GM12875 (cell line): ENCODE measurements around the gene STX7.

Experiments used
- H3K4me3 ChIP-seq: one replicate; pipeline ENCODE4 v1.5.1; 2011; ENCODE audit warnings: low read depth, low read length, control low read depth
- CTCF ChIP-seq: IDR thresholded peaks from 2 replicates; pipeline ENCODE4 v1.5.1; 2011; ENCODE audit warnings: low read depth, mild to moderate bottlenecking, control low read depth, inconsistent platforms, low read length, moderate library complexity, borderline replicate concordance; ENCODE audit not compliant: insufficient read depth

The STX7 gene

GRCh38 chr6:132496519-132497180 lies 16.3 kb downstream of the STX7 start:
- TF ChIP-seq CTCF = no peak

GRCh38 chr6:132495604-132496079 lies 17.3 kb downstream of the STX7 start:
- H3K4me3 ChIP-seq = no peak overlapping the region

More at GRCh38 chr6:132496519-132497180, 16.3 kb downstream of the STX7 start:
- no peak overlapping the region for H3K4me3 ChIP-seq

GRCh38 chr6:132494954-132495353 lies 18.0 kb downstream of the STX7 start:
- H3K4me3 ChIP-seq = no peak overlapping the region
- TF ChIP-seq CTCF = no peak

More at GRCh38 chr6:132495604-132496079, 17.3 kb downstream of the STX7 start:
- no peak for TF ChIP-seq CTCF

GRCh38 chr6:132491881-132492280 lies 21.0 kb downstream of the STX7 start:
- TF ChIP-seq CTCF = no peak
- H3K4me3 ChIP-seq = no peak overlapping the region

- TF ChIP-seq CTCF = no peak
- H3K4me3 ChIP-seq = no peak overlapping the region
These were observed 21.6 kb downstream of the STX7 start for GRCh38 chr6:132491303-132491702.

GRCh38 chr6:132490478-132491204 lies 22.3 kb downstream of the STX7 start:
- TF ChIP-seq CTCF = no peak
- peak overlapping the region; percentile 18 for H3K4me3 ChIP-seq

GRCh38 chr6:132490024-132490423 lies 22.9 kb downstream of the STX7 start:
- no peak for TF ChIP-seq CTCF
- H3K4me3 ChIP-seq = no peak overlapping the region
